ENCODE data around the gene NUDT13.

NUDT13 gene

DNA sequence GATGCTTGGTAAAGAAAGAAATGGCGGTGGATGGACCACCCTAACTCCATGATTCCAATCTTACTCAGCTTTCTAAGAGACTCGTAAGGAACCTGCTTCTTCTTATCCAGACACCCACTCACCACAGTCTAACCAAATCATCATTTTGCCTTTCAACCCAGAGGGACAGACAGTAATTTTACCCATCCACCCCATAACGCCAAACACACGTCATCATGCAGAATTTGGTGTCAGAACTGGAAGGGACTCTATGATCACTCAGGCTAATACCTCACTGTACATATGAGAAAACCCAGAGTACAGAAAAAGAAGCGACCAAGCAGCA, 57.2 kb downstream of the NUDT13 start:
- no peak for DNase-seq

DNA sequence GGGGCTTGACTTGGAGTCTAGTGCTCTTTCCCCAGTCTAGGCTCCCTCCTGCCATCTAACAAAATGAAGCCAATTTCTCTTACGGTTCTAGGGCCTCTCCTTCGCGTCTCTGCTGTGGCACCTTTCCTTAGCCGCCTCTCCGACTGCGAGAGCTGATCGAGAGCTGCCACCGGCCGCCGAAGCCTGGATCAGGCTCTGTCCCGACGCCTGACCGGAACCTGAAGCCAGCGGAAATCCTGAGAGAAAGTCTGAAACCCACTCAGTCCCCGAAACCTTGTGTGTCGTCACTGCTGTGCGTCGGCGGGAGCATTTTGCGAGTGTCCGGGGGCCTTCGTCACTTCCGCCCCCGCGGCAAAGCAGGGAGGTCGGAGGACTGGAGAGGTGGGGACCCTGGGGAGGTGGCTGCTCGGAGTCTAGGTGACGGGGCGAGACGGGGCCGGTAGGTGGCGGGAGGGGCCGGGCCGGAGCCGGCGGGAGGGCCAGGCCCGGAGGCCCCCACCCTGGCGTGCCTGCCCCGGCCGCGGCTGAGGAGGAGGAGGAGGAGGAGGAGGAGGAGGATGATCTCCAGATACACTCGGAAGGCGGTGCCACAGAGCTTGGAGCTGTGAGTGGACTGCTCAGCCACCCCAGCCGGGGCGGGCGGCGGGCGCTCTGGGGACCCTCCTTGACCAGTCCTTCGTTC, 57.7 kb downstream of the NUDT13 start, which contains the start of the genes ECD and FAM149B1:
ECD (minus strand) TSS at position 226 of the 682 bp plus-strand sequence. CDS start 4,071 bp downstream, outside the sequence.
FAM149B1 (plus strand) TSS at position 337 of the 682 bp plus-strand sequence; CDS start at position 558, 221 bp downstream.
- DNase-seq, result peak; percentile 97

DNA sequence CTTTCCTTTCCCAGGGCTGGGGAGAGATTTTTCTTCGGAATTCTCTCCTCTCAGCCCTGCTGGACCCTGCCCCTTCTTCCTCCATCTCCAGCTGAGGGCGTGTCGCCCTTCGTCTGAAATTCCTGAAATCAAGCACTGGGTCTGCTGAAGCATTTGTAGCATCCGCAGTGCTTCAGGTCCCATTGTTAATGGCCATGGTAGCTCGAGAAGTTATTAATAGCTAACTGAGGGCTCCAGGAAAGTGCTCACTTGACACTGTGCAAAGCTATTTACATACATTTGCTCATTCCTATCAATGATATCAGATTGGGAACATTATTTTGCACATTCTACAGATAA, 58.2 kb downstream of the NUDT13 start:
- no peak for DNase-seq

DNA sequence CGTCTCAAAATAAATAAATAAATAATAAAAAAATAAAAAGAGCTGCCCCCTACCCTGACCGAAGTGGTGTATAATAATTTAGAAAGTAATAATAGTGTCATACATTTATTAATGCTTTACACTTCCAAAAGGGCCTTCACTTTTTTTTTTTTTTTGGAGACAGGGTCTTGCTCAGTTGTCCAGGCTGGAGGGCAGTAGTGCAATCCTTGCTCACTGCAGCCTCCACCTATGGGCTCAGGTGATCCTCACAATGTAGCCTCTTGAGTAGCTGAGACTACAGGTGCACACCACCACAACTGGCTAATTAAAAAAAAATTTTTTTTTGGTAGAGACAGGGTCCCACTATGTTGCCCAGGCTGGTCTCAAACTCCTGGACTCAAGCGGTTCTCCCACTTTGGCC, 59.1 kb downstream of the NUDT13 start:
- no peak for DNase-seq

DNA sequence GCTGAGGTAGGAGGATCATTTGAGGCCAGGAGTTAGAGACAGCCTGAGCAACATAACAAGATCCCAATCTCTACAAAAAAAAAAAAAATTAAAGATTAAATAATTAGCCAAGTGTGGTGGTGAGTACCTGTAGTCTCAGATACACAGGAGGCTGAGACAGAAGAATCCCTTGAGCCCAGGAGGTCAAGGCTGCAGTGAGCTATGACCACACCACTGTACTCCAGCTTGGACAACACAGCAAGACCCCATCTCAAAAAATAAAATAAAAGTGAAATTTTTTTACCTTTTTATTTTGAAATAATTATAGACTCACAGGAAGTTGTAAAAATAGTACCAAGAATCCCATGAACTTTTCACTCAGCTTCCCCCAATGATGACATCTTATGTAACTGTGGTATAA, 62.6 kb downstream of the NUDT13 start:
- DNase-seq, result no peak

DNA sequence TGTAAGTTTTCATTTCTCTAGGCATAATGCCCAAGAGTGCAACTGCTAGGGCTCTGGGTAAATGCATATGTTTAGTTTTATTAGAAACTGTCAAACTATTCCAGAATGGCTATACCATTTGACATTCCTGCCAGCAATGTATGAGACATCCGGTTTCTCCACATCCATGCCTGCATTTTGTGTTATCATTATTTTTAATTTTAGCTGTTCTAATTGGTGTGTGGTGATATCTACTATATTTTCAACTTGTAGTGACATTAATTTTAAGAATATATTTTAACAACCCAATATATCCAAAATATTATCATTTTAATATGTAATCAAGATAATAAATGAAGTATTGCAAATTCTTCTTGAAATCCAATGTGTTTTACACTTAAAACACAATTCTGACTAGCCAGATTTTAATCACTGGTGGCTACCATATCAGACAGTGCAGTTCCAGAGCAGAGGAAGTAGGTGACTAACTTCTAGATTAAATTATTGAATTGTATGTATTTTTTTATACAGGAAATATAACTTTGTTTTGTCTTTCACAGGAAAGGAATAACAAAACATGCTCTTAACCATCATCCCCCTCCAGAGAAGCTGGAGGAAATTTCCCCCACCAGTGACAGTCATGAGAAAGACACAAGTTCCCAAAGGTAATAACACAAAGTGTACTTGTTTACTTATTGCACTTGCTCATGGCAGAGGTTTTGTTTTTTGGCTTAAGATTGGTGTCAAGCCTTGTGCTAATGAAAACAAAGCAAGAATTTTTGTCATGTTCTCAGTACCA, 64.1 kb downstream of the NUDT13 start:
- DNase-seq, result no peak

All from stimulated activated CD8-positive, alpha-beta memory T cell treated with anti-CD3 and anti-CD28 coated beads, Interleukin-4, amount 100 ng/mL, for 48 hours (primary cell).